HepG2 (cell line): ENCODE data around the gene LUC7L. TPM values are rescaled to one million over a fixed set of nuclear protein-coding genes. Genes with fewer than 3 reads are reported as not detected.

Source experiments
- ARID2 ChIP-seq: sonication (generic); formaldehyde crosslinking; IDR thresholded peaks from 2 replicates; pipeline ENCODE4 v1.8.1; 2022; ENCODE audit warnings: mild to moderate bottlenecking, missing genetic modification reagents, borderline replicate concordance
- ATF1 ChIP-seq: IDR thresholded peaks from 2 replicates; pipeline ENCODE4 v1.6.1; 2016; ENCODE audit warnings: mild to moderate bottlenecking, control low read depth
- FOXK1 ChIP-seq: sonication (generic); formaldehyde crosslinking; IDR thresholded peaks from 2 replicates; pipeline ENCODE4 v1.4.0; 2020; ENCODE audit warnings: low read depth, missing genetic modification reagents, borderline replicate concordance
- NCOA1 ChIP-seq: sonication (generic); formaldehyde crosslinking; IDR thresholded peaks from 2 replicates; pipeline ENCODE4 v1.9.0; 2021; ENCODE audit warnings: missing genetic modification reagents
- NFYC ChIP-seq: IDR thresholded peaks from 2 replicates; pipeline ENCODE4 v1.6.1; 2016; ENCODE audit warnings: missing genetic modification reagents, missing compliant biosample characterization
- NR2F1 ChIP-seq, 2 experiments: fragments of 450-650 bp in 1 of 2; formaldehyde crosslinking in 1 of 2; IDR thresholded peaks; 2 replicates each; pipeline versions ENCODE4 v1.5.0 to v1.6.1; 2016 to 2020; ENCODE audit warnings: mild to moderate bottlenecking in 1 of 2, missing compliant biosample characterization in 1 of 2, missing genetic modification reagents in 1 of 2, moderate library complexity in 1 of 2
- ONECUT2 ChIP-seq: sonication (generic); formaldehyde crosslinking; IDR thresholded peaks from 2 replicates; pipeline ENCODE4 v1.4.0; 2020; ENCODE audit warnings: missing genetic modification reagents
- PAXIP1 ChIP-seq: sonication (generic); formaldehyde crosslinking; conservative IDR thresholded peaks from 2 replicates; pipeline ENCODE4 v1.4.0; 2020; ENCODE audit warnings: mild to moderate bottlenecking, missing genetic modification reagents, moderate library complexity
- RORA ChIP-seq: sonication (generic); formaldehyde crosslinking; IDR thresholded peaks from 2 replicates; pipeline ENCODE4 v1.5.0; 2020; ENCODE audit warnings: mild to moderate bottlenecking, missing genetic modification reagents, moderate library complexity
- STAT6 ChIP-seq: sonication (generic); formaldehyde crosslinking; IDR thresholded peaks from 2 replicates; pipeline ENCODE4 v1.4.0; 2020; ENCODE audit warnings: missing genetic modification reagents, mild to moderate bottlenecking, borderline replicate concordance
- ZNF136 ChIP-seq: sonication (generic); formaldehyde crosslinking; IDR thresholded peaks from 2 replicates; pipeline ENCODE4 v1.8.1; 2022; ENCODE audit warnings: low read depth, mild to moderate bottlenecking, moderate library complexity, missing genetic modification reagents
- ZNF160 ChIP-seq: sonication (generic); formaldehyde crosslinking; IDR thresholded peaks from 2 replicates; pipeline ENCODE4 v1.8.0; 2022; ENCODE audit warnings: mild to moderate bottlenecking, inconsistent platforms, missing genetic modification reagents
- ZNF646 ChIP-seq: sonication (generic); formaldehyde crosslinking; IDR thresholded peaks from 2 replicates; pipeline ENCODE4 v1.9.0; 2021; ENCODE audit warnings: mild to moderate bottlenecking, missing genetic modification reagents
- polyA plus RNA-seq, 8 experiments: library from polyadenylated mRNA; depleted of rRNA in 3 of 8; stranded (reverse) in 7 of 8; unstranded in 1 of 8; fragments of >200 nt; fragmentation: Illumina TruSeq in 4 of 8; extraction: Trizol in 4 of 8; gene quantifications; 2 replicates each; pipeline versions ENCODE4 v1.2.1 to v1.2.3, GENCODE V29; 2011 to 2016; ENCODE audit warnings: low read depth in 4 of 8, missing spikeins in 1 of 8, mixed read lengths in 1 of 8; ENCODE audit not compliant: insufficient read depth in 1 of 8
- total RNA-seq, 5 experiments: library from RNA; depleted of rRNA; stranded (reverse); fragments of >200 nt; fragmentation: Illumina TruSeq; extraction: Trizol; gene quantifications; 2 replicates each; pipeline ENCODE4 v1.2.3, GENCODE V29; 2016; ENCODE audit warnings: low read depth in 1 of 5

The LUC7L gene
- total and polyA plus RNA-seq, 2 of the 13 experiments (the other 11 are each of a cell fraction or from before 2014, with no cell fraction given): 48.7 to 56.9 TPM

- TF ChIP-seq PAXIP1 (CRISPR knock-in tag): 0 out of 2 replicates have a peak, but pooled peaks have one; percentile 13
- no peak for TF ChIP-seq STAT6 (CRISPR knock-in tag)
- TF ChIP-seq ARID2 (CRISPR knock-in tag): no peak
- TF ChIP-seq FOXK1: no peak
- no peak for TF ChIP-seq NFYC (CRISPR knock-in tag)
- TF ChIP-seq ATF1 (CRISPR knock-in tag): 0 out of 2 replicates have a peak, but pooled peaks have one; percentile 33
- TF ChIP-seq ZNF646: no peak
- TF ChIP-seq RORA (CRISPR knock-in tag): no peak
- TF ChIP-seq ZNF136 (CRISPR knock-in tag): no peak
- 0 out of 2 replicates have a peak, but pooled peaks have one; percentile 19 for TF ChIP-seq ZNF160 (CRISPR knock-in tag)
- TF ChIP-seq NR2F1 (CRISPR knock-in tag; IDR thresholded peaks at IDR 0.05): no peak
- no peak for TF ChIP-seq NCOA1 (CRISPR knock-in tag)
- no peak for TF ChIP-seq ONECUT2 (CRISPR knock-in tag)
Measured at GRCh38 chr16:234468-235305, 5.4 kb upstream of the LUC7L start, which contains the start of gene FAM234A (continued).
